Raji (cell line): ENCODE data around the gene TRAF7.

Experiments
- POLR2A ChIP-seq: IDR thresholded peaks from 2 replicates; pipeline ENCODE4 v1.6.1; 2011; ENCODE audit warnings: low read depth, low read length, control low read depth; ENCODE audit not compliant: insufficient read depth

Gene TRAF7

GRCh38 chr16:2150418-2151187 lies 5.0 kb upstream of the TRAF7 start:
- TF ChIP-seq POLR2A: peak; percentile 37; the same call in 1 of the 2 replicates

GRCh38 chr16:2151188-2152091 lies 4.1 kb upstream of the TRAF7 start:
- peak; percentile 53 for TF ChIP-seq POLR2A

- peak; percentile 41 for TF ChIP-seq POLR2A
Measured at GRCh38 chr16:2152695-2153506, 2.7 kb upstream of the TRAF7 start.

GRCh38 chr16:2154533-2155090 lies 970 bp upstream of the TRAF7 start:
- TF ChIP-seq POLR2A: no peak

- no peak for TF ChIP-seq POLR2A
Measured at GRCh38 chr16:2155977-2156848, 631 bp downstream of the TRAF7 start.

GRCh38 chr16:2156849-2157224 lies 1.3 kb downstream of the TRAF7 start:
- no peak for TF ChIP-seq POLR2A

- TF ChIP-seq POLR2A: no peak
Measured at GRCh38 chr16:2157480-2158261, 2.1 kb downstream of the TRAF7 start.

- TF ChIP-seq POLR2A: no peak
Measured at GRCh38 chr16:2158262-2158638, 2.7 kb downstream of the TRAF7 start.

GRCh38 chr16:2159175-2159838 lies 3.7 kb downstream of the TRAF7 start:
- TF ChIP-seq POLR2A: no peak

- no peak for TF ChIP-seq POLR2A
Measured at GRCh38 chr16:2160915-2161551, 5.5 kb downstream of the TRAF7 start.

GRCh38 chr16:2161911-2162310 lies 6.3 kb downstream of the TRAF7 start:
- no peak for TF ChIP-seq POLR2A

- no peak for TF ChIP-seq POLR2A
Measured at GRCh38 chr16:2162676-2163118, 7.1 kb downstream of the TRAF7 start.
